ENCODE results near the gene SVOP.

Gene SVOP

GRCh38 chr12:108928695-108929094, 92.2 kb downstream of the SVOP start:
- Mint-ChIP-seq H3K9me3 (no peaks in the 10 kb centered on the region), H3K36me3 (ENCODE audit: low read depth) (no peaks in the 10 kb centered on the region), H3K27me3 (ENCODE audit: low read depth) (peaks cover 17% of the 10 kb centered on the region), H3K4me3 (no peak overlapping the region), H3K27ac (no peak overlapping the region), H3K4me1 (no peaks in the 10 kb centered on the region)
- TF ChIP-seq CTCF (IDR thresholded peaks at IDR 0.05; ENCODE audit: unreplicated experiment in 3 of 3): no peak

DNA sequence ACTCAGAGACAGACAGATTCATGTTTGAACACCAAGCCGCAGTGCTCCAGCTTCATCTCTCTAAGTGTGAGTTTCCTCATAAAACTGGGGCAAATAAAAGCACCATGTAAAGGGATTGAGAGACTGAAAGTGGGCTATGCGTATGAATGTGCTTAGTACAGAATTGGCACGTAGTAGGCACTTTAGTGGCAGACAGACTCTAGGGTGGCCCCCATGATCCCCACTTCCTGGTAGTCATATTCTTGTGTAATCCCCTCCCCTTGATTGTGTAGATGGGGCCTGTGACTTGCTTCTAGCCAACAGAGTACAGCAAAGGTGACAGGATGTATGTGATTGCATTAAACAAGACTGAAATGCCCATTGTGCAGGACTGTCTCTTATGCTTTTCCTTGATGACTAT, 98.0 kb downstream of the SVOP start:
- Mint-ChIP-seq H3K4me1 (peaks cover 10% of the 10 kb centered on the region), H3K27ac (no peak overlapping the region), H3K9me3 (no peaks in the 10 kb centered on the region), H3K4me3 (no peak overlapping the region), H3K27me3 (ENCODE audit: low read depth) (peaks cover 23% of the 10 kb centered on the region), H3K36me3 (ENCODE audit: low read depth) (peaks cover 3% of the 10 kb centered on the region)
- no peak for TF ChIP-seq CTCF (IDR thresholded peaks at IDR 0.05; ENCODE audit: unreplicated experiment in 3 of 3)

DNA sequence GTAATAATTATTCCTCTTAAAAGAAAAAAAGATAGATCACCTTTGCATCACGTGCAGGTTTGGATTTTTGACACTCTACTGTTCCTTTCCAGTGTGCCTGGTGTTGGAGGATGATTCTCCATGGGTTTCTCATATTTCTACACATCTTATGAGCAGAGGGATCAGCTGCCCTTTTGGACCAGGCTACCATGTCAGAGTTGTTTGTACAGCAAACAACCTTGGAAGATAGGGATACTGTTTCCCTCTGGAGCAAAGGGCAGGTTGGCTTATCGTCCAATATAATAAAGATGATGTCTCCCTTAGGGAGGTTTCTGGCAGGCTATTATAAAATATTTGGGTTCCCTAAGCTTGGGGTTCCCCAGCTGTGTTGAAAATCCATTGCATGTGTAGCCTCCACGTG, 98.9 kb downstream of the SVOP start:
- Mint-ChIP-seq H3K27ac (no peak overlapping the region), H3K9me3 (no peaks in the 10 kb centered on the region), H3K4me3 (no peak overlapping the region), H3K36me3 (ENCODE audit: low read depth) (peaks cover 3% of the 10 kb centered on the region), H3K4me1 (peaks cover 10% of the 10 kb centered on the region), H3K27me3 (ENCODE audit: low read depth) (peaks cover 23% of the 10 kb centered on the region)
- TF ChIP-seq CTCF (IDR thresholded peaks at IDR 0.05; ENCODE audit: unreplicated experiment in 3 of 3): no peak

- Mint-ChIP-seq H3K36me3 (ENCODE audit: low read depth) (peaks cover 3% of the 10 kb centered on the region), H3K9me3 (no peaks in the 10 kb centered on the region), H3K27me3 (ENCODE audit: low read depth) (peaks cover 15% of the 10 kb centered on the region), H3K4me1 (peaks cover 10% of the 10 kb centered on the region), H3K4me3 (no peak overlapping the region), H3K27ac (peak overlapping the region in 1 of 3 experiments; percentile 59)
- TF ChIP-seq CTCF (IDR thresholded peaks at IDR 0.05; ENCODE audit: unreplicated experiment in 3 of 3): no peak
Observed at GRCh38 chr12:108918960-108919642, 101.8 kb downstream of the SVOP start.

- no peak for TF ChIP-seq CTCF (IDR thresholded peaks at IDR 0.05; ENCODE audit: unreplicated experiment in 3 of 3)
- Mint-ChIP-seq H3K27me3 (ENCODE audit: low read depth) (peaks cover 20% of the 10 kb centered on the region), H3K36me3 (ENCODE audit: low read depth) (peaks cover 3% of the 10 kb centered on the region), H3K4me1 (peaks cover 10% of the 10 kb centered on the region), H3K4me3 (no peak overlapping the region), H3K27ac (no peak overlapping the region), H3K9me3 (no peaks in the 10 kb centered on the region)
Observed at GRCh38 chr12:108918206-108918605, 102.7 kb downstream of the SVOP start.

- Mint-ChIP-seq H3K4me3 (no peak overlapping the region), H3K27ac (no peak overlapping the region), H3K9me3 (no peaks in the 10 kb centered on the region), H3K27me3 (ENCODE audit: low read depth) (peaks cover 18% of the 10 kb centered on the region), H3K4me1 (peaks cover 10% of the 10 kb centered on the region), H3K36me3 (ENCODE audit: low read depth) (peaks cover 3% of the 10 kb centered on the region)
- TF ChIP-seq CTCF (IDR thresholded peaks at IDR 0.05; ENCODE audit: unreplicated experiment in 3 of 3): no peak
Observed at GRCh38 chr12:108916336-108916735, 104.5 kb downstream of the SVOP start.

Measured in nephron (organoid).